GM23248 (cell line): ENCODE data around the gene HOXD12.

Experiments
- EZH2 ChIP-seq: fragments of 200-600 bp; sonication (generic); IDR thresholded peaks from 2 replicates; pipeline ENCODE4 v1.6.1; 2018; ENCODE audit warnings: antibody characterized with exemption, mild to moderate bottlenecking; ENCODE audit not compliant: insufficient read depth, poor library complexity, severe bottlenecking
- EZH2phosphoT487 ChIP-seq: fragments of 200-600 bp; sonication (generic); IDR thresholded peaks from 2 replicates; pipeline ENCODE4 v1.6.1; 2018; ENCODE audit warnings: antibody characterized with exemption, moderate library complexity, mild to moderate bottlenecking, low read depth; ENCODE audit not compliant: insufficient read depth

GRCh38 chr2:176135035-176135440 lies 35.4 kb downstream of the HOXD12 start:
- no peak for TF ChIP-seq EZH2
- no peak for TF ChIP-seq EZH2phosphoT487
